HEK293 (cell line): ENCODE data around the gene AXIN1.

Experiments used
- KLF7 ChIP-seq: fragments of 450-650 bp; formaldehyde crosslinking; IDR thresholded peaks from 2 replicates; pipeline ENCODE4 v1.5.1; 2016; ENCODE audit warnings: missing biosample characterization, missing genetic modification characterization, borderline replicate concordance
- YY1 ChIP-seq: fragments of 450-650 bp; formaldehyde crosslinking; IDR thresholded peaks from 2 replicates; pipeline ENCODE4 v1.5.1; 2018; ENCODE audit warnings: missing biosample characterization, missing genetic modification characterization
- ZBTB8A ChIP-seq: fragments of 450-650 bp; formaldehyde crosslinking; IDR thresholded peaks from 2 replicates; pipeline ENCODE4 v1.5.1; 2016; ENCODE audit warnings: missing biosample characterization, missing genetic modification characterization
- ZNF23 ChIP-seq: fragments of 450-650 bp; formaldehyde crosslinking; IDR thresholded peaks from 2 replicates; pipeline ENCODE4 v1.5.1; 2016; ENCODE audit warnings: missing biosample characterization, missing genetic modification characterization, borderline replicate concordance
- ZNF274 ChIP-seq, 2 experiments: fragments of 200-500 bp in 1 of 2; fragments of 450-650 bp in 1 of 2; sonication (Bioruptor generic) in 1 of 2; formaldehyde crosslinking in 1 of 2; IDR thresholded peaks; 2 replicates each; pipeline versions ENCODE4 v1.5.1 to v1.6.1; 2014 to 2016; ENCODE audit warnings: borderline replicate concordance in 1 of 2, inconsistent platforms in 1 of 2, low read length in 1 of 2, missing biosample characterization in 1 of 2, missing genetic modification characterization in 1 of 2
- ZNF776 ChIP-seq: fragments of 450-650 bp; formaldehyde crosslinking; IDR thresholded peaks from 2 replicates; pipeline ENCODE4 v1.5.0; 2017; ENCODE audit warnings: missing biosample characterization, missing genetic modification characterization, borderline replicate concordance

DNA sequence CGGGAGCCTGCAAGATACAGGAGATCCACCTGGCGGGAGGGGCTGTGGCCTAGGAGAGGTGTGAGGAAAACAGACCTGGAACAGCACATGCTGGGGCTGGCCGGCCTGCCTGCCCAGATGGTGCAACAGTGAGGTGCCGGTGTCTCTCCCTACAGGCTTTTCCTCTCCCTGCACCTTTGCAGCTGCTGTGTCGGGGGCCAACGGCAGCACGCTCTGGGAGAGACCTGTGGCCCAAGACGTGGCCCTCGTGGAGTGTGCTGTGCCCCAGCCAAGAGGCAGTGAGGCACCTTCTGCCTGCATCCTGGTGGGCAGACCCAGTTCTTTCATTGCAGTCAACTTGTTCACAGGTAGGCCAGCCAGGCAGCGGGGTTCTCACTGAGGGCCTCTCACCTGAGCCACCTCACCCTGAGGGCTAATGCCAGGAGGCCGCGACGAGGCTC lies 92.7 kb downstream of the AXIN1 start:
- TF ChIP-seq YY1 (tag by site-specific recombination) (no peak), KLF7 (tag by site-specific recombination) (no peak), ZBTB8A (no peak), ZNF274 (IDR thresholded peaks at IDR 0.05; ENCODE audit: low read length) (no peak), ZNF274 (tag by site-specific recombination; IDR thresholded peaks at IDR 0.05; ENCODE audit: borderline replicate concordance) (no peak), ZNF23 (tag by site-specific recombination) (no peak), ZNF776 (no peak)
